HepG2 (cell line): Measurements from ENCODE around the gene DPH2. TPM values are rescaled to one million over a fixed set of nuclear protein-coding genes. Genes with fewer than 3 reads are reported as not detected.

Source experiments
- AKAP8 ChIP-seq: sonication (generic); formaldehyde crosslinking; IDR thresholded peaks from 2 replicates; pipeline ENCODE4 v1.5.1; 2020; ENCODE audit warnings: mild to moderate bottlenecking, missing genetic modification reagents
- CHCHD3 ChIP-seq: sonication (generic); formaldehyde crosslinking; IDR thresholded peaks from 2 replicates; pipeline ENCODE4 v1.8.0; 2022; ENCODE audit warnings: mild to moderate bottlenecking, missing genetic modification reagents, moderate library complexity
- CREM ChIP-seq, 2 experiments: sonication (generic) in 1 of 2; formaldehyde crosslinking in 1 of 2; IDR thresholded peaks; 2 replicates each; pipeline versions ENCODE4 v1.4.0 to v1.6.1; 2016 to 2020; ENCODE audit warnings: antibody characterized with exemption in 1 of 2, mild to moderate bottlenecking in 1 of 2, missing genetic modification reagents in 1 of 2
- DMAP1 ChIP-seq: IDR thresholded peaks from 2 replicates; pipeline ENCODE4 v1.6.1; 2016
- FOXK2 ChIP-seq: fragments of 450-650 bp; IDR thresholded peaks from 2 replicates; pipeline ENCODE4 v1.6.1; 2016
- HMG20B ChIP-seq: conservative IDR thresholded peaks from 2 replicates; pipeline ENCODE4 v1.6.1; 2016; ENCODE audit warnings: missing genetic modification reagents, missing compliant biosample characterization
- HNRNPK ChIP-seq: fragments of 200-400 bp; formaldehyde crosslinking; IDR thresholded peaks from 2 replicates; pipeline ENCODE4 v1.6.1; 2018; ENCODE audit warnings: low read length, low read depth, moderate library complexity, mild to moderate bottlenecking; ENCODE audit not compliant: poor library complexity, severe bottlenecking
- LCORL ChIP-seq, 2 experiments: fragments of 450-650 bp in 1 of 2; sonication (generic) in 1 of 2; formaldehyde crosslinking in 1 of 2; IDR thresholded peaks; 2 replicates each; pipeline versions ENCODE4 v1.5.0 to v1.6.1; 2017 to 2020; ENCODE audit warnings: antibody characterized with exemption in 1 of 2, missing genetic modification reagents in 1 of 2
- MEIS2 ChIP-seq: sonication (generic); formaldehyde crosslinking; IDR thresholded peaks from 2 replicates; pipeline ENCODE4 v1.9.0; 2021; ENCODE audit warnings: mild to moderate bottlenecking, missing genetic modification reagents
- NFE2L1 ChIP-seq: sonication (generic); formaldehyde crosslinking; IDR thresholded peaks from 2 replicates; pipeline ENCODE4 v1.4.0; 2020; ENCODE audit warnings: missing genetic modification reagents, mild to moderate bottlenecking, borderline replicate concordance
- NONO ChIP-seq, 2 experiments: fragments of 450-650 bp in 1 of 2; sonication (generic) in 1 of 2; formaldehyde crosslinking in 1 of 2; IDR thresholded peaks in 1 of 2; conservative IDR thresholded peaks in 1 of 2; 2 replicates each; pipeline versions ENCODE4 v1.6.1 to v1.8.0; 2017 to 2022; ENCODE audit warnings: mild to moderate bottlenecking in 1 of 2, missing genetic modification reagents in 1 of 2, moderate library complexity in 1 of 2
- SALL2 ChIP-seq: sonication (generic); formaldehyde crosslinking; IDR thresholded peaks from 2 replicates; pipeline ENCODE4 v1.8.1; 2023; ENCODE audit warnings: mild to moderate bottlenecking, missing genetic modification reagents, inconsistent platforms
- SMAD1 ChIP-seq: sonication (generic); formaldehyde crosslinking; IDR thresholded peaks from 2 replicates; pipeline ENCODE4 v1.4.0; 2020; ENCODE audit warnings: missing genetic modification reagents, low read depth, mild to moderate bottlenecking, borderline replicate concordance
- SMC3 ChIP-seq: IDR thresholded peaks from 2 replicates; pipeline ENCODE4 v1.6.1; 2011; ENCODE audit warnings: low read length, improper control_type of control experiment
- ZEB1 ChIP-seq: IDR thresholded peaks from 2 replicates; pipeline ENCODE4 v1.6.1; 2012; ENCODE audit warnings: mild to moderate bottlenecking, low read depth, inconsistent platforms; ENCODE audit not compliant: insufficient replicate concordance
- ZFY ChIP-seq: sonication (generic); formaldehyde crosslinking; IDR thresholded peaks from 2 replicates; pipeline ENCODE4 v1.4.0; 2020; ENCODE audit warnings: missing genetic modification reagents
- ZNF263 ChIP-seq: sonication (generic); formaldehyde crosslinking; IDR thresholded peaks from 2 replicates; pipeline ENCODE4 v1.4.0; 2020; ENCODE audit warnings: missing genetic modification reagents
- ZNF629 ChIP-seq: sonication (generic); formaldehyde crosslinking; conservative IDR thresholded peaks from 2 replicates; pipeline ENCODE4 v1.5.0; 2020; ENCODE audit warnings: missing genetic modification reagents
- ZSCAN22 ChIP-seq: sonication (generic); formaldehyde crosslinking; IDR thresholded peaks from 2 replicates; pipeline ENCODE4 v1.4.0; 2020; ENCODE audit warnings: mild to moderate bottlenecking, missing genetic modification reagents
- polyA plus RNA-seq, 8 experiments: library from polyadenylated mRNA; depleted of rRNA in 3 of 8; stranded (reverse) in 7 of 8; unstranded in 1 of 8; fragments of >200 nt; fragmentation: Illumina TruSeq in 4 of 8; extraction: Trizol in 4 of 8; gene quantifications; 2 replicates each; pipeline versions ENCODE4 v1.2.1 to v1.2.3, GENCODE V29; 2011 to 2016; ENCODE audit warnings: low read depth in 4 of 8, missing spikeins in 1 of 8, mixed read lengths in 1 of 8; ENCODE audit not compliant: insufficient read depth in 1 of 8
- total RNA-seq, 5 experiments: library from RNA; depleted of rRNA; stranded (reverse); fragments of >200 nt; fragmentation: Illumina TruSeq; extraction: Trizol; gene quantifications; 2 replicates each; pipeline ENCODE4 v1.2.3, GENCODE V29; 2016; ENCODE audit warnings: low read depth in 1 of 5
- TF ChIP-seq, protein P1 (sequence below): sonication (generic); formaldehyde crosslinking; IDR thresholded peaks from 2 replicates; pipeline ENCODE4 v1.4.0; 2020; ENCODE audit warnings: missing genetic modification reagents, borderline replicate concordance
- TF ChIP-seq, protein P2 (sequence below): sonication (generic); formaldehyde crosslinking; IDR thresholded peaks from 2 replicates; pipeline ENCODE4 v1.4.0; 2020; ENCODE audit warnings: mild to moderate bottlenecking, low read depth, missing genetic modification reagents
- TF ChIP-seq, protein P3 (sequence below): sonication (generic); formaldehyde crosslinking; IDR thresholded peaks from 2 replicates; pipeline ENCODE4 v1.9.0; 2021; ENCODE audit warnings: missing genetic modification reagents, borderline replicate concordance
- TF ChIP-seq, protein P4 (sequence below): sonication (generic); formaldehyde crosslinking; IDR thresholded peaks from 2 replicates; pipeline ENCODE4 v1.4.0; 2020; ENCODE audit warnings: missing genetic modification reagents

The DPH2 gene
- total and polyA plus RNA-seq, 2 of the 13 experiments (the other 11 are each of a cell fraction or from before 2014, with no cell fraction given): 32.2 to 38.3 TPM

DNA sequence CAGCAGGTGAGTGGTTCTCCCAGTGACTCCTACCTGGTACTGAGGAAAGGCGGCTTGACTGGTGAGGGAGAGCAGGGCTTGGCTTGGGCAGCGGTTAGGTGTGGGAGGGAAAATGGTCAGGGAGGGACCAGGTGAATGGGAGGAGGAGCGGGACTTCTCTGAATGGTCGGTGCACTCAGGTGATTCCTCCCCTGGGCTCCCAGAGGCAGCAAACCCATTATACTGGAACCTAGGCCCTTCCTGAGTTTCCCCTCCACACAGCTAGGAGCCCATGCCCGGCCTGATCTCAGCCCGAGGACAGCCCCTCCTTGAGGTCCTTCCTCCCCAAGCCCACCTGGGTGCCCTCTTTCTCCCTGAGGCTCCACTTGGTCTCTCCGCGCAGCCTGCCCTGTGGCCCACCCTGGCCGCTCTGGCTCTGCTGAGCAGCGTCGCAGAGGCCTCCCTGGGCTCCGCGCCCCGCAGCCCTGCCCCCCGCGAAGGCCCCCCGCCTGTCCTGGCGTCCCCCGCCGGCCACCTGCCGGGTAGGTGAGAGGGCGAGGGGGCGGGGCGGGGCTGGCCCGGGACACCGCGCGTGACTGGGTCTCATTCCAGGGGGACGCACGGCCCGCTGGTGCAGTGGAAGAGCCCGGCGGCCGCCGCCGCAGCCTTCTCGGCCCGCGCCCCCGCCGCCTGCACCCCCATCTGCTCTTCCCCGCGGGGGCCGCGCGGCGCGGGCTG lies 33.9 kb upstream of the DPH2 start (continued):
- TF ChIP-seq, protein P1, sequence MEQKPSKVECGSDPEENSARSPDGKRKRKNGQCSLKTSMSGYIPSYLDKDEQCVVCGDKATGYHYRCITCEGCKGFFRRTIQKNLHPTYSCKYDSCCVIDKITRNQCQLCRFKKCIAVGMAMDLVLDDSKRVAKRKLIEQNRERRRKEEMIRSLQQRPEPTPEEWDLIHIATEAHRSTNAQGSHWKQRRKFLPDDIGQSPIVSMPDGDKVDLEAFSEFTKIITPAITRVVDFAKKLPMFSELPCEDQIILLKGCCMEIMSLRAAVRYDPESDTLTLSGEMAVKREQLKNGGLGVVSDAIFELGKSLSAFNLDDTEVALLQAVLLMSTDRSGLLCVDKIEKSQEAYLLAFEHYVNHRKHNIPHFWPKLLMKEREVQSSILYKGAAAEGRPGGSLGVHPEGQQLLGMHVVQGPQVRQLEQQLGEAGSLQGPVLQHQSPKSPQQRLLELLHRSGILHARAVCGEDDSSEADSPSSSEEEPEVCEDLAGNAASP: no peak
- TF ChIP-seq, protein P2, sequence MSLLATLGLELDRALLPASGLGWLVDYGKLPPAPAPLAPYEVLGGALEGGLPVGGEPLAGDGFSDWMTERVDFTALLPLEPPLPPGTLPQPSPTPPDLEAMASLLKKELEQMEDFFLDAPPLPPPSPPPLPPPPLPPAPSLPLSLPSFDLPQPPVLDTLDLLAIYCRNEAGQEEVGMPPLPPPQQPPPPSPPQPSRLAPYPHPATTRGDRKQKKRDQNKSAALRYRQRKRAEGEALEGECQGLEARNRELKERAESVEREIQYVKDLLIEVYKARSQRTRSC (CRISPR knock-in tag): no peak
- TF ChIP-seq CREM (IDR thresholded peaks at IDR 0.05) (no peak), CREM (CRISPR knock-in tag; IDR thresholded peaks at IDR 0.05) (no peak), SMC3 (no peak), ZNF629 (peak; percentile 36), SMAD1 (CRISPR knock-in tag) (peak; percentile 38; the same call in 1 of the 2 replicates), AKAP8 (CRISPR knock-in tag) (no peak), DMAP1 (CRISPR knock-in tag) (no peak), LCORL (IDR thresholded peaks at IDR 0.05) (no peak), LCORL (CRISPR knock-in tag; IDR thresholded peaks at IDR 0.05) (peak; percentile 12; the same call in 1 of the 2 replicates), NFE2L1 (CRISPR knock-in tag) (no peak), ZSCAN22 (CRISPR knock-in tag) (no peak), ZFY (CRISPR knock-in tag) (no peak), HNRNPK (no peak), SALL2 (CRISPR knock-in tag) (no peak), MEIS2 (CRISPR knock-in tag) (0 out of 2 replicates have a peak, but pooled peaks have one; percentile 1), NONO (IDR thresholded peaks at IDR 0.05) (no peak), NONO (CRISPR knock-in tag; conservative IDR thresholded peaks at IDR 0.05) (peak; percentile 2; the same call in 1 of the 2 replicates), FOXK2 (no peak), HMG20B (no peak), ZEB1 (peak; percentile 68), ZNF263 (CRISPR knock-in tag) (peak; percentile 81), CHCHD3 (0 out of 2 replicates have a peak, but pooled peaks have one; percentile 9)
- TF ChIP-seq, protein P3, sequence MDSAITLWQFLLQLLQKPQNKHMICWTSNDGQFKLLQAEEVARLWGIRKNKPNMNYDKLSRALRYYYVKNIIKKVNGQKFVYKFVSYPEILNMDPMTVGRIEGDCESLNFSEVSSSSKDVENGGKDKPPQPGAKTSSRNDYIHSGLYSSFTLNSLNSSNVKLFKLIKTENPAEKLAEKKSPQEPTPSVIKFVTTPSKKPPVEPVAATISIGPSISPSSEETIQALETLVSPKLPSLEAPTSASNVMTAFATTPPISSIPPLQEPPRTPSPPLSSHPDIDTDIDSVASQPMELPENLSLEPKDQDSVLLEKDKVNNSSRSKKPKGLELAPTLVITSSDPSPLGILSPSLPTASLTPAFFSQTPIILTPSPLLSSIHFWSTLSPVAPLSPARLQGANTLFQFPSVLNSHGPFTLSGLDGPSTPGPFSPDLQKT (CRISPR knock-in tag): no peak
- TF ChIP-seq, protein P4, sequence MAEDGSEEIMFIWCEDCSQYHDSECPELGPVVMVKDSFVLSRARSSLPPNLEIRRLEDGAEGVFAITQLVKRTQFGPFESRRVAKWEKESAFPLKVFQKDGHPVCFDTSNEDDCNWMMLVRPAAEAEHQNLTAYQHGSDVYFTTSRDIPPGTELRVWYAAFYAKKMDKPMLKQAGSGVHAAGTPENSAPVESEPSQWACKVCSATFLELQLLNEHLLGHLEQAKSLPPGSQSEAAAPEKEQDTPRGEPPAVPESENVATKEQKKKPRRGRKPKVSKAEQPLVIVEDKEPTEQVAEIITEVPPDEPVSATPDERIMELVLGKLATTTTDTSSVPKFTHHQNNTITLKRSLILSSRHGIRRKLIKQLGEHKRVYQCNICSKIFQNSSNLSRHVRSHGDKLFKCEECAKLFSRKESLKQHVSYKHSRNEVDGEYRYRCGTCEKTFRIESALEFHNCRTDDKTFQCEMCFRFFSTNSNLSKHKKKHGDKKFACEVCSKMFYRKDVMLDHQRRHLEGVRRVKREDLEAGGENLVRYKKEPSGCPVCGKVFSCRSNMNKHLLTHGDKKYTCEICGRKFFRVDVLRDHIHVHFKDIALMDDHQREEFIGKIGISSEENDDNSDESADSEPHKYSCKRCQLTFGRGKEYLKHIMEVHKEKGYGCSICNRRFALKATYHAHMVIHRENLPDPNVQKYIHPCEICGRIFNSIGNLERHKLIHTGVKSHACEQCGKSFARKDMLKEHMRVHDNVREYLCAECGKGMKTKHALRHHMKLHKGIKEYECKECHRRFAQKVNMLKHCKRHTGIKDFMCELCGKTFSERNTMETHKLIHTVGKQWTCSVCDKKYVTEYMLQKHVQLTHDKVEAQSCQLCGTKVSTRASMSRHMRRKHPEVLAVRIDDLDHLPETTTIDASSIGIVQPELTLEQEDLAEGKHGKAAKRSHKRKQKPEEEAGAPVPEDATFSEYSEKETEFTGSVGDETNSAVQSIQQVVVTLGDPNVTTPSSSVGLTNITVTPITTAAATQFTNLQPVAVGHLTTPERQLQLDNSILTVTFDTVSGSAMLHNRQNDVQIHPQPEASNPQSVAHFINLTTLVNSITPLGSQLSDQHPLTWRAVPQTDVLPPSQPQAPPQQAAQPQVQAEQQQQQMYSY (CRISPR knock-in tag): 0 out of 2 replicates have a peak, but pooled peaks have one; percentile 2
